WTC11 (cell line): ENCODE data around the gene FAM168B. TPM values are rescaled to one million over a fixed set of nuclear protein-coding genes. Genes with fewer than 3 reads are reported as not detected.

ENCODE experiments used
- ATAC-seq: fragments of 200-7000 bp; cut with Tn5 transposase; 2 replicates; pipeline ENCODE4 v1.10.0; 2021; ENCODE audit warnings: mild to moderate bottlenecking, moderate library complexity
- CTCF ChIA-PET: fragments of 300-600 bp; sonication (Branson Sonifier 250); formaldehyde crosslinking; loops from one replicate; lab custom pipeline; 2021; ENCODE audit warnings: antibody characterized with exemption; lab: Charles Lee
- POLR2A ChIA-PET: fragments of 350-600 bp; sonication (Branson Sonifier 250); formaldehyde crosslinking; loops from one replicate; lab custom pipeline; 2021; ENCODE audit warnings: antibody characterized with exemption; lab: Charles Lee
- DNase-seq: peaks from one replicate; pipeline ENCODE4 v3.0.0; 2021; ENCODE audit warnings: low spot score
- H3K27ac Mint-ChIP-seq: 2 replicates; pipeline ENCODE4 v1.8.0; 2021; ENCODE audit warnings: mixed read lengths
- H3K27me3 Mint-ChIP-seq: 2 replicates; pipeline ENCODE4 v1.8.0; 2021; ENCODE audit warnings: low read depth, mild to moderate bottlenecking, moderate library complexity, mixed read lengths
- H3K36me3 Mint-ChIP-seq: 2 replicates; pipeline ENCODE4 v1.8.0; 2021; ENCODE audit warnings: mixed read lengths
- H3K4me1 Mint-ChIP-seq: 2 replicates; pipeline ENCODE4 v1.8.0; 2022; ENCODE audit warnings: mixed read lengths
- H3K4me3 Mint-ChIP-seq: 2 replicates; pipeline ENCODE4 v1.8.0; 2021; ENCODE audit warnings: mild to moderate bottlenecking, moderate library complexity, mixed read lengths
- H3K9me3 Mint-ChIP-seq: 2 replicates; pipeline ENCODE4 v1.8.0; 2021; ENCODE audit warnings: mixed read lengths
- AR ChIP-seq: fragments of 250-450 bp; sonication (Bioruptor Pico); IDR thresholded peaks from 2 replicates; pipeline ENCODE4 v1.9.0; 2021; ENCODE audit warnings: mild to moderate bottlenecking
- ETV6 ChIP-seq: sonication (generic); formaldehyde crosslinking; IDR thresholded peaks from 2 replicates; pipeline ENCODE4 v1.8.1; 2022; ENCODE audit warnings: mild to moderate bottlenecking, missing genetic modification reagents
- FOXK1 ChIP-seq: sonication (generic); formaldehyde crosslinking; IDR thresholded peaks from 2 replicates; pipeline ENCODE4 v1.8.0; 2022; ENCODE audit warnings: mild to moderate bottlenecking, moderate library complexity, missing genetic modification reagents
- FOXP4 ChIP-seq: sonication (generic); formaldehyde crosslinking; IDR thresholded peaks from 2 replicates; pipeline ENCODE4 v1.8.0; 2022; ENCODE audit warnings: mild to moderate bottlenecking, missing genetic modification reagents
- GRHL2 ChIP-seq: fragments of 250-450 bp; sonication (Bioruptor Pico); IDR thresholded peaks from 2 replicates; pipeline ENCODE4 v1.8.0; 2022; ENCODE audit warnings: mild to moderate bottlenecking, moderate library complexity; ENCODE audit not compliant: insufficient replicate concordance, severe bottlenecking
- GTF2I ChIP-seq: fragments of 250-450 bp; sonication (Bioruptor Pico); conservative IDR thresholded peaks from 2 replicates; pipeline ENCODE4 v1.4.0; 2021; ENCODE audit warnings: mild to moderate bottlenecking
- HMGA2 ChIP-seq: fragments of 250-450 bp; sonication (Bioruptor Pico); IDR thresholded peaks from 2 replicates; pipeline ENCODE4 v1.4.0; 2021; ENCODE audit warnings: mild to moderate bottlenecking, moderate library complexity
- IRF2 ChIP-seq: sonication (generic); formaldehyde crosslinking; IDR thresholded peaks from 2 replicates; pipeline ENCODE4 v1.8.0; 2022; ENCODE audit warnings: low read depth, missing genetic modification reagents, borderline replicate concordance
- KAT7 ChIP-seq: sonication (generic); formaldehyde crosslinking; IDR thresholded peaks from 2 replicates; pipeline ENCODE4 v1.8.1; 2023; ENCODE audit warnings: missing genetic modification reagents, mild to moderate bottlenecking, borderline replicate concordance
- OVOL2 ChIP-seq: fragments of 250-450 bp; sonication (Bioruptor Pico); IDR thresholded peaks from 2 replicates; pipeline ENCODE4 v1.9.0; 2021; ENCODE audit warnings: mild to moderate bottlenecking, borderline replicate concordance
- SP1 ChIP-seq: sonication (generic); formaldehyde crosslinking; conservative IDR thresholded peaks from 2 replicates; pipeline ENCODE4 v1.8.1; 2022; ENCODE audit warnings: missing genetic modification reagents
- ZBTB21 ChIP-seq: sonication (generic); formaldehyde crosslinking; IDR thresholded peaks from 2 replicates; pipeline ENCODE4 v1.8.1; 2023; ENCODE audit warnings: mild to moderate bottlenecking, missing genetic modification reagents, borderline replicate concordance
- ZBTB43 ChIP-seq: sonication (generic); formaldehyde crosslinking; IDR thresholded peaks from 2 replicates; pipeline ENCODE4 v1.8.1; 2023; ENCODE audit warnings: mild to moderate bottlenecking, missing genetic modification reagents
- ZNF219 ChIP-seq: sonication (generic); formaldehyde crosslinking; IDR thresholded peaks from 2 replicates; pipeline ENCODE4 v1.8.0; 2023; ENCODE audit warnings: missing genetic modification reagents, mild to moderate bottlenecking, borderline replicate concordance
- ZNF232 ChIP-seq: sonication (generic); formaldehyde crosslinking; IDR thresholded peaks from 2 replicates; pipeline ENCODE4 v1.8.0; 2022; ENCODE audit warnings: mild to moderate bottlenecking, missing genetic modification reagents
- total RNA-seq: library from RNA; stranded (reverse); gene quantifications from 3 replicates; pipeline ENCODE4 v1.2.3, GENCODE V29; 2021
- TF ChIP-seq, protein P1 (sequence below): fragments of 250-450 bp; sonication (Bioruptor Pico); IDR thresholded peaks from 2 replicates; pipeline ENCODE4 v1.9.0; 2021; ENCODE audit warnings: mild to moderate bottlenecking, borderline replicate concordance
- TF ChIP-seq, protein P2 (sequence below): fragments of 250-450 bp; sonication (Bioruptor Pico); IDR thresholded peaks from 2 replicates; pipeline ENCODE4 v1.9.0; 2021; ENCODE audit warnings: mild to moderate bottlenecking
- TF ChIP-seq, protein P3 (sequence below): sonication (generic); formaldehyde crosslinking; IDR thresholded peaks from 2 replicates; pipeline ENCODE4 v1.8.1; 2022; ENCODE audit warnings: missing genetic modification reagents, borderline replicate concordance
- TF ChIP-seq, protein P4 (sequence below): fragments of 250-450 bp; sonication (Bioruptor Pico); IDR thresholded peaks from 2 replicates; pipeline ENCODE4 v1.9.0; 2021; ENCODE audit warnings: moderate library complexity, mild to moderate bottlenecking, inconsistent platforms, borderline replicate concordance

Gene FAM168B
- total RNA-seq, 1 experiment from 2014 or later = 63.9 TPM

DNA sequence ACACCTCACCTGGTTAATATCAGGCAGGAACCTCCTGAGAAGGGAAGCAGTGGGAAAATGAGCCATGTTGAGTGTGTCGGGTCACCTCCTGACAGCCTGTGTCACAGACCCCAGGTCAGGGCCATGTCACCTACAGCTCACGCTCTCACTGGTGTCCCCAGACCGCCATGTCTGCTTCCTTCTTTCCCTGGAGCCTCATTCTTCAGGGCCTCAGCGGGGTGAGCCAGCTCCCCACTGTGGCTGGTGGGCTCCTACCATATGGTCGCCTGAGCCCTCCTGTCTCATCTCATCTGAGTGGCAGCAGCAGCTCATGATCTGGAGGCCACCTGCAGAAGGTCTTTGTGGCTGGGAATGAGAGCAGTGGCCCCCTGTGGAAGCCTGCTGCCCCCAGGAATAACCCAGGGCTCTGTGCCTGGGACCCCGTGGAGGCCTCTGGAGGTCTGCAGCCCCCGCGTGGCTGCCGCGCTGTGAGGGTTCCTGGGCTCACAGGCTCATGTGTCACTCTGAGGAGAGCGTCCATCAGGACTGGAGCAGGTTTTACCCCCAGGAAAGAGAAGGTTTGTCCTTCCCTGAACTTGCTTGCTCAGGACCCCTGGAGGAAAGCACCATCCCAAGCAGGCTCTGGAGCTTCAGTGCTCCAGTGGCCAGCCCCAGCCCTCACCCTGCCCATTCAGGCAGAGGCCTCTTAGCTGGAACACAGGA lies 56.4 kb downstream of the FAM168B start (continued):
- no peak for TF ChIP-seq FOXP4
- TF ChIP-seq, all 79 proteins: peak for 0

DNA sequence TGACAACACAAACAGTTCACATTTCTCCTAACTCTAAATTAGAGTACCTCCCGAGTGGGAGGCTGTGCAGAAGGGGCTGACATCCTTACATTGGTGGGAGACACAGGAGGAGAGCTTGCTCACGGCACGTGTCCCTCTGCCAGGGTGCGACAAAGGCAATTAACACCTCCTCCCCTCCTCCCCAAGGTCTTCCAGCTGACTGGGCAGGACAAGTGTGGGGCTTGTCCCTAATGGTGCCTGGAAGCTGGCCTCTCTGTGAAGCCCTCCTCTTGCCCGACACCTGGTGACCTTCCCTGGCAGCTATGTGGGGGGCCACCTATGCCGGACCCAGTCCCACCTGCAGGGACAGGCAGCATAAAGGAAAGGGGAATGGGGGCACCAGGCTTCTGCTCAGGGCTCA lies 57.0 kb downstream of the FAM168B start:
- ATAC-seq (no peak), DNase-seq (no peak)
- TF ChIP-seq IRF2 (CRISPR knock-in tag) (no peak), HMGA2 (CRISPR knock-in tag) (no peak), ETV6 (CRISPR knock-in tag) (no peak), ZNF219 (no peak), SP1 (CRISPR knock-in tag) (no peak), GTF2I (CRISPR knock-in tag) (no peak), ZNF232 (CRISPR knock-in tag) (no peak), ZBTB21 (CRISPR knock-in tag) (no peak), FOXK1 (CRISPR knock-in tag) (no peak), GRHL2 (CRISPR knock-in tag) (no peak), ZBTB43 (CRISPR knock-in tag) (no peak), AR (CRISPR knock-in tag) (no peak), KAT7 (CRISPR knock-in tag) (no peak), OVOL2 (CRISPR knock-in tag) (no peak)
- TF ChIP-seq, protein P1, sequence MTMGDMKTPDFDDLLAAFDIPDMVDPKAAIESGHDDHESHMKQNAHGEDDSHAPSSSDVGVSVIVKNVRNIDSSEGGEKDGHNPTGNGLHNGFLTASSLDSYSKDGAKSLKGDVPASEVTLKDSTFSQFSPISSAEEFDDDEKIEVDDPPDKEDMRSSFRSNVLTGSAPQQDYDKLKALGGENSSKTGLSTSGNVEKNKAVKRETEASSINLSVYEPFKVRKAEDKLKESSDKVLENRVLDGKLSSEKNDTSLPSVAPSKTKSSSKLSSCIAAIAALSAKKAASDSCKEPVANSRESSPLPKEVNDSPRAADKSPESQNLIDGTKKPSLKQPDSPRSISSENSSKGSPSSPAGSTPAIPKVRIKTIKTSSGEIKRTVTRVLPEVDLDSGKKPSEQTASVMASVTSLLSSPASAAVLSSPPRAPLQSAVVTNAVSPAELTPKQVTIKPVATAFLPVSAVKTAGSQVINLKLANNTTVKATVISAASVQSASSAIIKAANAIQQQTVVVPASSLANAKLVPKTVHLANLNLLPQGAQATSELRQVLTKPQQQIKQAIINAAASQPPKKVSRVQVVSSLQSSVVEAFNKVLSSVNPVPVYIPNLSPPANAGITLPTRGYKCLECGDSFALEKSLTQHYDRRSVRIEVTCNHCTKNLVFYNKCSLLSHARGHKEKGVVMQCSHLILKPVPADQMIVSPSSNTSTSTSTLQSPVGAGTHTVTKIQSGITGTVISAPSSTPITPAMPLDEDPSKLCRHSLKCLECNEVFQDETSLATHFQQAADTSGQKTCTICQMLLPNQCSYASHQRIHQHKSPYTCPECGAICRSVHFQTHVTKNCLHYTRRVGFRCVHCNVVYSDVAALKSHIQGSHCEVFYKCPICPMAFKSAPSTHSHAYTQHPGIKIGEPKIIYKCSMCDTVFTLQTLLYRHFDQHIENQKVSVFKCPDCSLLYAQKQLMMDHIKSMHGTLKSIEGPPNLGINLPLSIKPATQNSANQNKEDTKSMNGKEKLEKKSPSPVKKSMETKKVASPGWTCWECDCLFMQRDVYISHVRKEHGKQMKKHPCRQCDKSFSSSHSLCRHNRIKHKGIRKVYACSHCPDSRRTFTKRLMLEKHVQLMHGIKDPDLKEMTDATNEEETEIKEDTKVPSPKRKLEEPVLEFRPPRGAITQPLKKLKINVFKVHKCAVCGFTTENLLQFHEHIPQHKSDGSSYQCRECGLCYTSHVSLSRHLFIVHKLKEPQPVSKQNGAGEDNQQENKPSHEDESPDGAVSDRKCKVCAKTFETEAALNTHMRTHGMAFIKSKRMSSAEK (CRISPR knock-in tag) = no peak
- TF ChIP-seq, protein P2, sequence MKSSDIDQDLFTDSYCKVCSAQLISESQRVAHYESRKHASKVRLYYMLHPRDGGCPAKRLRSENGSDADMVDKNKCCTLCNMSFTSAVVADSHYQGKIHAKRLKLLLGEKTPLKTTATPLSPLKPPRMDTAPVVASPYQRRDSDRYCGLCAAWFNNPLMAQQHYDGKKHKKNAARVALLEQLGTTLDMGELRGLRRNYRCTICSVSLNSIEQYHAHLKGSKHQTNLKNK (CRISPR knock-in tag) = no peak
- TF ChIP-seq, protein P3, sequence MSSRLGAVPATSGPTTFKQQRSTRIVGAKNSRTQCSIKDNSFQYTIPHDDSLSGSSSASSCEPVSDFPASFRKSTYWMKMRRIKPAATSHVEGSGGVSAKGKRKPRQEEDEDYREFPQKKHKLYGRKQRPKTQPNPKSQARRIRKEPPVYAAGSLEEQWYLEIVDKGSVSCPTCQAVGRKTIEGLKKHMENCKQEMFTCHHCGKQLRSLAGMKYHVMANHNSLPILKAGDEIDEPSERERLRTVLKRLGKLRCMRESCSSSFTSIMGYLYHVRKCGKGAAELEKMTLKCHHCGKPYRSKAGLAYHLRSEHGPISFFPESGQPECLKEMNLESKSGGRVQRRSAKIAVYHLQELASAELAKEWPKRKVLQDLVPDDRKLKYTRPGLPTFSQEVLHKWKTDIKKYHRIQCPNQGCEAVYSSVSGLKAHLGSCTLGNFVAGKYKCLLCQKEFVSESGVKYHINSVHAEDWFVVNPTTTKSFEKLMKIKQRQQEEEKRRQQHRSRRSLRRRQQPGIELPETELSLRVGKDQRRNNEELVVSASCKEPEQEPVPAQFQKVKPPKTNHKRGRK (CRISPR knock-in tag) = no peak
- TF ChIP-seq, protein P4, sequence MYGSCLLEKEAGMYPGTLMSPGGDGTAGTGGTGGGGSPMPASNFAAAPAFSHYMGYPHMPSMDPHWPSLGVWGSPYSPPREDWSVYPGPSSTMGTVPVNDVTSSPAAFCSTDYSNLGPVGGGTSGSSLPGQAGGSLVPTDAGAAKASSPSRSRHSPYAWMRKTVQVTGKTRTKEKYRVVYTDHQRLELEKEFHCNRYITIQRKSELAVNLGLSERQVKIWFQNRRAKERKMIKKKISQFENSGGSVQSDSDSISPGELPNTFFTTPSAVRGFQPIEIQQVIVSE (CRISPR knock-in tag) = no peak
- Mint-ChIP-seq H3K36me3 (no peaks in the 10 kb centered on the region), H3K27me3 (peaks cover 34% of the 10 kb centered on the region), H3K9me3 (no peaks in the 10 kb centered on the region), H3K27ac (no peak overlapping the region), H3K4me3 (peak overlapping the region; percentile 57), H3K4me1 (peaks cover 1% of the 10 kb centered on the region)
- ChIA-PET CTCF (no interaction called here), POLR2A (interaction anchor here (0.6 kb wide), 1 partner anchor 110 kb away, joined by 6 read pairs; no protein-coding TSS in a partner anchor)
